Measurements from ENCODE around the gene B3GNT5.

Gene B3GNT5

GRCh38 chr3:183210341-183210740 is 42.7 kb upstream of the B3GNT5 start:
- peaks cover 22% of the 10 kb centered on the region for H3K27me3 ChIP-seq (ENCODE audit: low read depth, low read length)
- no peaks in the 10 kb centered on the region for H3K79me2 ChIP-seq (ENCODE audit: low read length)
- H4K20me1 ChIP-seq (ENCODE audit: insufficient read depth, low read length), result no peaks in the 10 kb centered on the region
- no peak overlapping the region for H3K4me3 ChIP-seq (ENCODE audit: low read length)
- no peak for TF ChIP-seq EZH2phosphoT487 (IDR thresholded peaks at IDR 0.05; ENCODE audit: low read depth)
- no peaks in the 10 kb centered on the region for H3K9me3 ChIP-seq (ENCODE audit: insufficient read depth, low read length)
- no peak overlapping the region for H3K4me2 ChIP-seq (ENCODE audit: low read length)
- no peak overlapping the region for H2AFZ ChIP-seq (ENCODE audit: low read depth, low read length)
- H3K4me1 ChIP-seq (ENCODE audit: low read length), result peaks cover 9% of the 10 kb centered on the region
- no peaks in the 10 kb centered on the region for H3K36me3 ChIP-seq (replicated peaks; ENCODE audit: low read depth, low read length)
- no peak overlapping the region for H3K9ac ChIP-seq (ENCODE audit: low read length)
- no peak overlapping the region for H3K27ac ChIP-seq (ENCODE audit: low read length)

GRCh38 chr3:183210862-183211341 is 42.2 kb upstream of the B3GNT5 start:
- H2AFZ ChIP-seq (ENCODE audit: low read depth, low read length), result no peak overlapping the region
- H3K36me3 ChIP-seq (replicated peaks; ENCODE audit: low read depth, low read length), result no peaks in the 10 kb centered on the region
- H3K79me2 ChIP-seq (ENCODE audit: low read length), result no peaks in the 10 kb centered on the region
- H3K9me3 ChIP-seq (ENCODE audit: insufficient read depth, low read length), result no peaks in the 10 kb centered on the region
- H3K4me3 ChIP-seq (ENCODE audit: low read length), result no peak overlapping the region
- TF ChIP-seq EZH2phosphoT487 (IDR thresholded peaks at IDR 0.05; ENCODE audit: low read depth) (no peak), CTCF (IDR thresholded peaks at IDR 0.05; ENCODE audit: low read depth, low read length) (no peak)
- H3K4me2 ChIP-seq (ENCODE audit: low read length), result no peak overlapping the region
- peaks cover 22% of the 10 kb centered on the region for H3K27me3 ChIP-seq (ENCODE audit: low read depth, low read length)
- no peak overlapping the region for H3K27ac ChIP-seq (ENCODE audit: low read length)
- no peaks in the 10 kb centered on the region for H4K20me1 ChIP-seq (ENCODE audit: insufficient read depth, low read length)
- H3K4me1 ChIP-seq (ENCODE audit: low read length), result peaks cover 9% of the 10 kb centered on the region
- no peak overlapping the region for H3K9ac ChIP-seq (ENCODE audit: low read length)

DNA sequence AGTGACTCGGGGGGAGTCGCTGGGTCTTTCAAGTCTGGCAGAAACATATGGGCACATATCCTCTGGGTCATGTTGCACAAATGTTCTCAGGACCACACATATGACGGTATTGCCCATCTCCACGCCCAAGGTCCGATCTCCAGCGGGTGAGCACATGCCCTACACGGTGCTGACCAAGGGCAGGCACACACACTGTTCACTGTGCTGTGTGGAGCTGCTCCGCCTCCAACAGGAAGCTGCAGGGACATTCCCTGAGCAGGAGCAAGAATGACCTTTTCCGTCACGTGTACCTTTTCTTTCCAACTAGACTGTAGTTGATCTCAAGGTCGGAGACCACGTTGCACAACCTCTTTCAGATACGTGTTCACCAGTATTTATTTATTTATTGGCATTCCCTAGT is 41.7 kb upstream of the B3GNT5 start:
- no peaks in the 10 kb centered on the region for H3K36me3 ChIP-seq (replicated peaks; ENCODE audit: low read depth, low read length)
- H3K4me2 ChIP-seq (ENCODE audit: low read length), result no peak overlapping the region
- no peak overlapping the region for H3K9ac ChIP-seq (ENCODE audit: low read length)

GRCh38 chr3:183212096-183212495 is 41.0 kb upstream of the B3GNT5 start:
- H3K9ac ChIP-seq (ENCODE audit: low read length), result no peak overlapping the region
- TF ChIP-seq EZH2phosphoT487 (IDR thresholded peaks at IDR 0.05; ENCODE audit: low read depth) (no peak), CTCF (IDR thresholded peaks at IDR 0.05; ENCODE audit: low read depth, low read length) (no peak)
- no peaks in the 10 kb centered on the region for H4K20me1 ChIP-seq (ENCODE audit: insufficient read depth, low read length)
- no peak overlapping the region for H3K4me3 ChIP-seq (ENCODE audit: low read length)
- peaks cover 9% of the 10 kb centered on the region for H3K4me1 ChIP-seq (ENCODE audit: low read length)
- H2AFZ ChIP-seq (ENCODE audit: low read depth, low read length), result no peak overlapping the region
- no peaks in the 10 kb centered on the region for H3K79me2 ChIP-seq (ENCODE audit: low read length)
- no peak overlapping the region for H3K4me2 ChIP-seq (ENCODE audit: low read length)
- no peaks in the 10 kb centered on the region for H3K9me3 ChIP-seq (ENCODE audit: insufficient read depth, low read length)
- H3K27me3 ChIP-seq (ENCODE audit: low read depth, low read length), result peaks cover 22% of the 10 kb centered on the region
- H3K27ac ChIP-seq (ENCODE audit: low read length), result no peak overlapping the region
- no peaks in the 10 kb centered on the region for H3K36me3 ChIP-seq (replicated peaks; ENCODE audit: low read depth, low read length)

More for the DNA sequence above, 41.7 kb upstream of the B3GNT5 start:
- Histone ChIP-seq H3K27ac (ENCODE audit: low read length) (no peak overlapping the region), H3K4me1 (ENCODE audit: low read length) (peaks cover 9% of the 10 kb centered on the region), H3K27me3 (ENCODE audit: low read depth, low read length) (peaks cover 22% of the 10 kb centered on the region), H3K9me3 (ENCODE audit: insufficient read depth, low read length) (no peaks in the 10 kb centered on the region), H3K79me2 (ENCODE audit: low read length) (no peaks in the 10 kb centered on the region), H4K20me1 (ENCODE audit: insufficient read depth, low read length) (no peaks in the 10 kb centered on the region), H2AFZ (ENCODE audit: low read depth, low read length) (no peak overlapping the region), H3K4me3 (ENCODE audit: low read length) (no peak overlapping the region)
- TF ChIP-seq EZH2phosphoT487 (IDR thresholded peaks at IDR 0.05; ENCODE audit: low read depth), result no peak
- TF ChIP-seq CTCF (IDR thresholded peaks at IDR 0.05; ENCODE audit: low read depth, low read length), result no peak

All from OCI-LY3 (cell line).